Motor neuron (in vitro differentiated cells): ENCODE measurements around the gene IST1. TPM values are rescaled to one million over a fixed set of nuclear protein-coding genes. Genes with fewer than 3 reads are reported as not detected.

ENCODE experiments used
- ATAC-seq, 8 experiments: fragments of 200-7000 bp; cut with Tn5 transposase; replicated peaks in 6 of 8; 2 replicates each; pipeline ENCODE4 v1.8.0; 2021; ENCODE audit warnings: mild to moderate bottlenecking in 8 of 8, moderate library complexity in 8 of 8
- H3K27ac ChIP-seq, 2 donors: fragments of 250-450 bp; sonication (Bioruptor Pico); 2 replicates each; pipeline ENCODE4 v1.9.0; 2021; ENCODE audit warnings: antibody characterized with exemption in 2 of 2, mild to moderate bottlenecking in 2 of 2, moderate library complexity in 1 of 2
- H3K4me1 ChIP-seq, 2 donors: fragments of 250-450 bp; sonication (Bioruptor Pico); replicated peaks in 1 of 2; 2 replicates each; pipeline ENCODE4 v1.6.1; 2021; ENCODE audit warnings: antibody characterized with exemption in 2 of 2, mild to moderate bottlenecking in 2 of 2, moderate library complexity in 1 of 2
- H3K4me3 ChIP-seq, 5 donors: fragments of 250-450 bp; sonication (Bioruptor Pico); 2 replicates each; pipeline ENCODE4 v1.9.0; 2021; ENCODE audit warnings: antibody characterized with exemption in 5 of 5, mild to moderate bottlenecking in 5 of 5, moderate library complexity in 4 of 5
- WGBS, 10 experiments: fragments of 450-650 bp; shearing (Covaris generic); methylation state at CpG; one replicate each; pipeline ENCODE4 v1.0.0; 2022; 5-methylcytosine and 5-hydroxymethylcytosine counted together
- in situ Hi-C, 9 experiments: fragments of 400-800 bp; cut with MboI; loops; one replicate each; pipeline ENCODE4 v1.15.0; 2021; ENCODE audit warnings: low sequenced_read_pairs in 9 of 9, low pct_unique_long_range_greater_than_20kb in 2 of 9; ENCODE audit not compliant: unreplicated experiment in 9 of 9
- total RNA-seq, 8 experiments: library from RNA; unstranded; fragments of 300-600 nt; gene quantifications; 2 replicates each; pipeline versions ENCODE4 v1.2.3 to v1.2.4, GENCODE V29; 2022

IST1 gene
- total RNA-seq, 8 experiments from 2014 or later = 115 to 205 (median 148) TPM

DNA sequence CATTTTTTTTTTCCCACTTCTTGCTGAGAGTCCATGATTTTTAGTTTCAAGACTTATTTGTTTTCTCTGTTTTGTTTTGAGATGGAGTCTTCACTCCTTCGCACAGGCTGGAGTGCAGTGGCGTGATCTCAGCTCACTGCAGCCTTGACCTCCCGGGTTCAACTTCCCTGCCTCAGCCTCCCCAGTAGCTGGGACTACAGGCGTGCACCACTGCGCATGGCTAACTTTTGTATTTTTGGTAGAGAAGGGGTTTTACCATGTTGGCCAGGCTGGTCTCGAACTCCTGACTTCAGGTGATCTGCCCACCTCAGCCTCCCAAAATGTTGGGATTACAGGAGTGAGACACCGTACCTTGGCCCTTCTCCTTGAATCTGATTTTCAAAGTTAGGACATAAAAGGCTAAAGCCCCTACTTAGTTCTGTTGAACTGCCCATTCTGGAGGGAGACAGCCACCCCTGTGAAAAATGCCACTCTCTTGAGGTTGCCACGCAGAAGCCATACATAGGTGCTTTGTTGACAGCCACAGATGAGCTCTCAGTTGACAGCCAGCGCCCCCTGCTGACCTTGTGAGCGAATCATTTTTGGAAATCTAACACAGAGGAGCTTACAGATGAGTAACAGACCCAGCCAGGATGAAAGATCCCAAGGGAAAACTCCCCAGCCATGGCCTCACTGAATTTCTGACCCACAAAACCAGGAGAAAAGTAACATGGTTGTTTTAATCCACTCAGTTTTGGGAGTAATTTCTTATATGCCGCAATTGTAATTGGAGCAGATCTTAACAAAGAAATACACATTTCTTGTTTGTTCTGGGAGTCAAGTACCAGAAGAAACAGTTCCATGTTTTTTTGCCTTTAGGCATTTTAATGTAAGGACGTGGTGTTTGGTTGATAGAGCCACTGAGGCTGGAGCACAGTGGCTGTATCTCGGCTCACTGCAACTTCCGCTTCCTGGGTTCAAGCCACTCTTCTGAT, 66.0 kb downstream of the IST1 start:
- ATAC-seq = peak; percentile 89 to 100 (median 98)
- Histone ChIP-seq H3K4me1 (no peaks in the 10 kb centered on the region), H3K4me3 (no peak overlapping the region), H3K27ac (no peak overlapping the region)
- WGBS, 10 experiments = 0 to 100% (median 58%) methylated on average over 2 to 13 of the region's 14 CpGs
- in situ Hi-C loops = no loop called here

DNA sequence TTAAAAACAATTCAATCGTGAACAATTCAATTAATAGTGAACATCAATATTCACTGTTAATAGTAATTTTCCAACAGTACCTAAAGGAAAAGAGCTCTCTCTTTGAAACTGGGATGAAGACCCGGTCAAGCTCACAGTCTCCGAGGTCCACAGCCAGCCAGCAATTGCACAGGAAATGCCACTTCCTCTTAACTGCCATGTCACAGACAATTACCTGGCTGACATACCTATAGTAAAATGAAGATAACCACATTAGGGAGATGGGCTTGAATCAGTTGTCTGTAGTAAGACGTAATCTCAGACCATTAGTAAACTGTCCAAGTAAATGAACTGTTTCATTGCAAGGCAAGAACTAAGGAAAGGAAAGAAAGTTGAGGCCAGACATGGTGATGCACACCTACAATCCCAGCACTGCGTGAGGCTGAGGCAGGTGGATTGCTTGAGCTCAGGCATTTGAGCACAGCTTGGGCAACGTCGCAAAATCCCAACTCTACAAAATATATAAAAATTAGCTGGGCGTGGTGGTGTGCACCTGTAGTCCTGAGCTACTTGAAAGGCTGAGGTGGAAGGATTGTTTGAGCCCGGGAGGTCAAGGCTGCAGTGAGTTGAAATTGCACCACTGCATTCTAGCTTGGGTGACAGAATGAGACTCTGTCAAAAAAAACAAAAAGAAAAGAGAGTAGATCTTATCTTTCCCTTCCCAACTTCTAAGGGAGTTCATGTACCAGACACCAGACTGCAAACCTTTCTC, 68.0 kb downstream of the IST1 start:
- Histone ChIP-seq H3K4me3 (no peak overlapping the region), H3K4me1 (no peaks in the 10 kb centered on the region), H3K27ac (no peak overlapping the region)
- in situ Hi-C loops = no loop called here
- ATAC-seq = no peak
- 42 to 90% (median 72%) methylated on average over 1 to 8 of the region's 9 CpGs for WGBS, 10 experiments

DNA sequence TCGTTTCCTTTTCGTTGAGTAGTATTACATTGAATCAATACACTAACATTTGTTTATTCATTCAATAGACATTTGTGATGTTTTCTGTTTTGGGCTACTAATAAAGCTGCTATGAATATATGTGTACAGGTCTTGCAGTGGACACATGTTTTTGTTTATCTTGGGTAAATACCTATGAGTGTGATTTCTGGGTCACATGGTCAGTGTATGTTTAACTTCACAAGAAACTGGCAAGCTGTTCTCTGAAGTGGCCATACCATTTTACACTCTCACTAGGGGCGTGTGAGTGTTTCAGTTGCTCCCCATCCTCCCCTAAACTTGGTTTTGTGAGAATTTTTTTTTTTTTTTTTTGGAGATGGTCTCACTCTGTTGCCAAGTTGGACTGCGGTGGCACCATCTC, 69.9 kb downstream of the IST1 start:
- H3K27ac ChIP-seq = no peak overlapping the region
- 25 to 100% (median 84%) methylated on average over 1 to 4 of the region's 4 CpGs; no CpG with 5 or more reads in 2 of the 10 experiments for WGBS, 10 experiments
- in situ Hi-C loops = no loop called here

DNA sequence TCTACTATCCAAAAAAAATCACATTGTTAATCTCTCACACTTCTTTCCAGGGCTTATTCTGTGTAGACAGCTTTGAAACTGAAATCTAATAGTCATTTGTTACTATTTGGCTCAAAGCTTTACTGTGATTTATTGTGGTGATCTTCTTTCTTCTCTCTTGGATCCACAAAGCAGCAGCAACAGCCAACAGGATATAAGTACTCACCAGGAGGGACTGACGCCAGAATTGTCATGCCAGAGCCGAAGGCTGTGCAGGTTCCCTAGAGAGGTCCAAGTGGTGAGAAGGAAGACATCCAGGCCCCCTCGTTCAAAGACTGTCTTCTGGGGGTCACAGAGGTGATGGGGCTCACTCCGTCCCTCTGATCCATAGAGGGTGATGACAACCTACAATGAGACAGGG, 71.6 kb downstream of the IST1 start:
- no peak overlapping the region for H3K27ac ChIP-seq
- H3K4me1 ChIP-seq = no peaks in the 10 kb centered on the region
- 0 to 65% (median 47%) methylated on average over 1 to 4 of the region's 4 CpGs; no CpG with 5 or more reads in 2 of the 10 experiments for WGBS, 10 experiments
- in situ Hi-C loops = no loop called here
- H3K4me3 ChIP-seq = no peak overlapping the region
- peak in 1 of 8 experiments; percentile 54 for ATAC-seq

More for the DNA sequence above, 69.9 kb downstream of the IST1 start:
- Histone ChIP-seq H3K4me3 (no peak overlapping the region), H3K4me1 (no peaks in the 10 kb centered on the region)
- no peak for ATAC-seq

DNA sequence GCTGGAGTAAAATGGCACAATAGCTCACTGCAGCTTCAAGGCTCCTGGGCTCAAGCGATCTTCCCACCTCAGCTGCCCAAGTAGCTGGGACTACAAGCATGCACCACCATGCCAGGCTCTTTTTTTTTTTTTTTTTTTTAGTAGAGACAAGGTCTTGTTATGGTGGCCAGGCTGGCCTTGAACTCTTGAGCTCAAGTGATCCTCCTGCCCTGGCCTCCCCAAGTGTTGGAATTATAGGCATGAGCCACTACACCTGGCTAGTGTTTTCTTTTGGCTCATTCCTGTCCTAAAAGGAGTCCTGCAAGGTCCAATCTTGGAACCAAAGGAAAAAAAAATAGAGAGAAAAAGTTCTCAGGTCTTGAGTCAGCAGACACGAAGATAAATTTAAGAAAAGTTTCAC, 74.0 kb downstream of the IST1 start:
- Histone ChIP-seq H3K4me3 (no peak overlapping the region), H3K27ac (no peak overlapping the region), H3K4me1 (no peaks in the 10 kb centered on the region)
- WGBS, 10 experiments = 0 to 100% (median 92%) methylated on average over 1 to 2 of the region's 2 CpGs
- in situ Hi-C loops = no loop called here
- no peak for ATAC-seq

DNA sequence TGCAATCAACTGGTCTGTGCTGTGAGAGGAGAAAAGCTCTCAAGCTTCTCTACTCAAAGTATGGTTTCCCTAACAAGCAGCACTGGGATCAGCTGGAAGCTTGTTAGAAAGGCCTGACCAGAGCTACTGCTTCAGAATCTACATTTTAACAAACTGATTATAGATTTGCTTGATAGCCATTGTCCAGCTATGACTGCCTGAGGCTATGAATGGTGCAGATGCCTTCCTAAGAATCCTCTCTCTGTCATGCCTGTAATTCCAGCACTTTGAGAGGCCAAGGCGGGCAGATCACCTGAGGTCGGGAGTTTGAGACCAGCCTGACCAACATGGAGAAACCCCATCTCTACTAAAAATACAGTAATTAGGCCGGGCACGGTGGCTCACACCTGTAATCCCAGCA, 76.2 kb downstream of the IST1 start:
- in situ Hi-C loops = no loop called here
- H3K4me1 ChIP-seq = no peaks in the 10 kb centered on the region
- no peak overlapping the region for H3K27ac ChIP-seq
- WGBS, 10 experiments = 53 to 93% (median 80%) methylated on average over 2 to 4 of the region's 4 CpGs; no CpG with 5 or more reads in 4 of the 10 experiments
- H3K4me3 ChIP-seq = no peak overlapping the region
- peak in 1 of 8 experiments; percentile 18 for ATAC-seq

DNA sequence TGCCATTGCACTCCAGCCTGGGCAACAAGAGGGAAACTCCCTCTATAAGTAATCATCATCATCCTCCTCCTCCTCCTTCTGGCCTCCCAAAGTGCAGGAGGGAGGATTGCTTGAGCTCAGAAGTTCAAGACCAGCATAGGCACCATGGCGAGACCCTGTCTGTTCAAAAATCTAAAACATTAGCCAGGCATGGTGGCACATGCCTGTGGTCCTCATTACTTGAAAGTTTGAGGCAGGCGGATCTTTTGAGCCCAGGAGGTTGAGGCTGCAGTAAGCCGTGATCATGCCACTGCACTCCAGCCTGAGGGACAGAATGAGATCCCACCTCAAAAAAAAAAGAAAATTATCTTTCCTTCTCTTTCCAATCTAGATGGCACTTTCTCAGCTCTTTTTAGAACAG, 77.0 kb downstream of the IST1 start:
- ATAC-seq = no peak
- Histone ChIP-seq H3K4me3 (no peak overlapping the region), H3K27ac (no peak overlapping the region), H3K4me1 (no peaks in the 10 kb centered on the region)
- 74 to 86% (median 80%) methylated on average over 1 to 3 of the region's 3 CpGs; no CpG with 5 or more reads in 5 of the 10 experiments for WGBS, 10 experiments
- in situ Hi-C loops = no loop called here

DNA sequence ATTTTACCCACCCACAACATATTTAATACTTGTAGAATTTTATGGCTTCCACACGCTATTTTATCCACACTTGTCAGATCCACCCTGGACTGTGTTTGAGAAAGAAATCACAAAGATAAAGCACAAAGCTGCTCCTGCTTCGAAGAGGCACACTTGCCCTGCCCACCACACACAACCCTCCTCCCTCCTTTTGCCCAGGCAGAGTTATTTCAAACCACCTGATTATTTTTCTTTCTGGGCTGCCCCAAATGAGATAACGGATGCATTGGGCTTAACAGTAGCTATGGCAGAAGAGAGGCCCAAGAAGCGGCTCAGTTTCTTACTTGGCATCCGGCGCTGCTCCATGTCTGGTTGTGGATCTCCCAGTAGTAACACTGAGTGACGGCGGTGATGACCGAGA, 77.7 kb downstream of the IST1 start:
- H3K4me1 ChIP-seq = no peaks in the 10 kb centered on the region
- H3K27ac ChIP-seq = no peak overlapping the region
- H3K4me3 ChIP-seq = no peak overlapping the region
- in situ Hi-C loops = no loop called here
- WGBS, 10 experiments = 20 to 92% (median 86%) methylated on average over 1 to 5 of the region's 9 CpGs; no CpG with 5 or more reads in 4 of the 10 experiments
- ATAC-seq = no peak

DNA sequence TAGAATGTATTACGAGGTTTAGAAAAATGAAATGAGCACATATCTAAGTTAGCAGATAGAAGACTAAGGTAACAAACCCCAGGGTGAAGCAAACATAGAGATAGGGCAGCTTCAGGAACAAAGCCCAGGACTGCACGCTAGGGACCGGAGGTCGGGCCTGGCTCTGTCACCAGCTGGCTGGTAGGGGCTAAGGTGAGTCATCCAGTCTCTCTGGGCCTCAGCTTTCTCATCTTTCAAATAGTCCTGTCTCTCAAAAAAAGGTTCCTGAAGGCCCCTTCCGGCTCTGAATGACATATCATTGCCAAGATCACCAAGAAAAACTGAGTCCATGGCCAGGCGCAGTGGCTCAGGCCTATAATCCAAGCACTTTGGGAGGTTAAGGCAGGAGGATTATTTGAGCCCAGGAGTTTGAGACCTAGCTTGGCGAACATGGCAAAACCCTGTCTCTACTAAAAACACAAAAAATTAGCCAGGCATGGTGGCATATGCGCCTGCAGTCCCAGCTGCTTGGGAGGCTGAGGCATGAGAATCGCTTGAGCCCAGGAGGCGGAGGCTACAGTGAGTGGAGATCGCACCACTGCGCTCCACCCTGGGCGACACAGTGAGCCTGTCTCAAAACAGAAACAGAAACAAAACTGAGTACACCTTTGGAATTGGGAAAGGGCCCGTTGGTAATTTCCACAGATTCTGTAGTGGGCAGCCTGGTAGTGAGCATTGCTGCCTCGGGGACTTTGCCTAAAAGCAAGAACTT, 78.9 kb downstream of the IST1 start:
- Histone ChIP-seq H3K4me1 (no peaks in the 10 kb centered on the region), H3K4me3 (no peak overlapping the region), H3K27ac (no peak overlapping the region)
- 60 to 100% (median 80%) methylated on average over 1 to 12 of the region's 15 CpGs for WGBS, 10 experiments
- in situ Hi-C loops = no loop called here
- ATAC-seq = no peak

Other genes with a start within 250 kb of the IST1 start
- 1 to 10 TPM; 4.1 to 9.7 (median 7.7) TPM for gene PHLPP2, start 170.8 kb upstream of the IST1 start, total RNA-seq
- gene AP1G1, start 86.7 kb upstream of the IST1 start, total RNA-seq = 10 to 100 TPM; 40.1 to 78.0 (median 63.4) TPM
- 10 to 100 TPM in 6 of 8 experiments, 1 to 10 TPM in 2; 7.5 to 22.7 (median 17.2) TPM for gene ATXN1L, start 49.6 kb upstream of the IST1 start, total RNA-seq
- gene ZNF821, start 11.3 kb upstream of the IST1 start, total RNA-seq = 10 to 100 TPM in 5 of 8 experiments, 1 to 10 TPM in 3; 3.2 to 28.6 (median 20.7) TPM
- under 1 TPM; 0.04 to 0.35 (median 0.06) TPM for gene PKD1L3, start 104.9 kb downstream of the IST1 start, total RNA-seq
- 10 to 100 TPM in 2 of 8 experiments, 1 to 10 TPM in 6; 3.7 to 17.1 (median 6.7) TPM for gene DHODH, start 113.2 kb downstream of the IST1 start, total RNA-seq
- 100 to 1,000 TPM in 1 of 8 experiments, 1 to 10 TPM in 4, under 1 TPM in 3; 0.50 to 107 (median 1.1) TPM for gene HP, start 159.0 kb downstream of the IST1 start, total RNA-seq
- 1 to 10 TPM in 2 of 8 experiments, under 1 TPM in 5, not detected in 1; 0.27 to 1.9 (median 0.81) TPM for gene HPR, start 167.7 kb downstream of the IST1 start, total RNA-seq
- 10 to 100 TPM in 5 of 8 experiments, 1 to 10 TPM in 3; 8.4 to 16.9 (median 12.1) TPM for gene TXNL4B, start 198.1 kb downstream of the IST1 start, total RNA-seq
- 10 to 100 TPM; 28.2 to 75.7 (median 44.2) TPM for gene DHX38, start 198.3 kb downstream of the IST1 start, total RNA-seq